Posterior vena cava (tissue), 2 donors: ENCODE data around the gene P3H1. TPM values are rescaled to one million over a fixed set of nuclear protein-coding genes. Genes with fewer than 3 reads are reported as not detected.

Source experiments
- DNase-seq: peaks from one replicate; pipeline ENCODE4 v3.0.0-alpha.2; 2020; ENCODE audit warnings: low spot score
- intact Hi-C, 2 donors: fragments of 100-400 bp; cut with DNase I; formaldehyde crosslinking; loops; one replicate each; pipeline versions ENCODE4 v1.14.1 to v1.14.2; 2022 to 2023
- total RNA-seq, 2 donors: library from RNA; stranded (reverse); fragmentation: NEBNext Ultra II Directional; extraction: Animal tissue kit (Norgen Biotek cat#: 25700); gene quantifications; one replicate each; pipeline ENCODE4 v1.2.1, GENCODE V29; 2021
- donor health status: DM: yes; HTN: yes; CAD: no.
- donor health status: DM: yes; HTN: yes; CAD: no.

P3H1 gene
- total RNA-seq, 2 donors from 2014 or later = 28.4 to 45.0 TPM

DNA sequence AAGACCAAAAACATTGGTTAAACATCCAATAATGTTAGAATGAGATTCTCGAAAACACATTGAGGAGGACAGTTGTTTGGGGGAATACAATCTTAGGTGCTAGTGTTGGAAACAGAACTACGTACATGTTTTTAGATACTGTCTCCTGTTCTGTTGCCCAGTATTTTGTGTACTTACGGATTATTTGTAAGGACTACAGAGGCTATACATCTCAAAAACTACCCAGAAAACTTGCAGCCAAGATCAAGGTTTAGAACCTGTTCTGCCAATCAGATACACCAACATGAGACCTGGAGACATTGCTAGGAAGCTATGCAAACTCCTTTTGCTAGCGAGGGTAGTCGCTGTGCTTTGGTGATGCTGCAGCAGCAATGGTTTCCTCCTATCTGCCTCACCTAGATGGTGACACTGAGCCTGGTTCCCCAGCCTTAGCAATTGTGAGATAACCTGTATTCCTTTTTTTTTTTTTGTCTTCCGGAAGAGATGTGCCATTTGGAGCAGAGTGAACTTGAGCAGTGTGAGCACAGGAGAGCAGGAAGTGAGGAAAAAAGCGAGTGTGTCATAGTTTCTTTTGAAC, 62.9 kb downstream of the P3H1 start:
- no peak for DNase-seq
- intact Hi-C loops = no loop called here

DNA sequence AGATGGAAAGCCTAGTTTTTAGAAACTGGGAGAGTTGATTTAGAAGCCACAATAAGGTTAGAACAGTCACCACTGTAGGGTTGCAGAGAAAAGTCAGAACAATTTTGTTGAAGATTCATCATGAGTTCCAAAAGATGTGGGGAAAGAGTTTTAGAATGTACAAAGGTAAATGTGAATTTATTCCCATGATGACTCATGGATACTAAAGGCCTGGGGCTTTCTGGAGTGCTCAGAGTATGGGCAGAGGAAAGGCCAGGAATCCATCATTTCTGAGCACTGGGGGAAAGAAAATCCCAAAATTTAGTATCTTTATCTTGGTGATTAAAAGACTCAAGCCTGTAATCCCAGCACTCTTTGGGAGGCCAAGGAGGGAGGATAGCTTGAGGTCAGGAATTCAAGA, 66.8 kb downstream of the P3H1 start:
- DNase-seq = no peak
- intact Hi-C loops = no loop called here

DNA sequence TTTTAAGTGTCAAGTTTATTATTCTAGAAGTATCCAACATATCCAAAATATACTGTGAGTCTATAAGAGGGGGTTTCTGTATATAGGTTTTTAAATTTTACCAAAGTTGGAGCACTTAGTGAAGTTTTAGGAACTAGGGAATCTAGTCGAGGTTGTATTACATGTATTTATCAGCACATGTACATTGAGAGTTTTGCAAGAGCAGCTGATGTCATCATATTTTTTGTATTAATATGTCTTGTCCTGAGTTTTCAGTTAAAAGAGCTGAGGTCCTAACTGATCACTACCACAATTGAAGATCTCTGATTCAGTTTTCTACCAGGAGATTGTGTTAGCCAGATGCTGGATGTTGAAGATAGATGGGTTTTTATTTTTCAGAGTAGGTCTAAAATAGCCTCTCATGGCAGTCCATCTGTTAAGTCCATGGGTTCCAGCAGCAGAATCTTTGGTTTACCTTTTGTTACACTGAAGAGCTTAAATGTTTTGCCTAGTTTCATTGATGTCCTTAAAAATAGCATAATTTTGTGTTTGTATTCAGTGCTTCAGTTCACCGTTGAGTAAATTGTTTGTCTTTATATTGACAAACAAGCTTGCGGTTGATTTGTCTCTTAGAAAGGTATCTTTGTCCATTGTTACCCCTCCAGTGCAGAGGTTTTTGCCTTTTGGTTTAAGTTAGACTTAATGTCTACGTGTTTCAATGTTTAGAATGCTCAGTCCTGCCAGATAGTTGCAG, 68.6 kb downstream of the P3H1 start:
- intact Hi-C loops = no loop called here
- DNase-seq = no peak

Other genes with a start within 250 kb of the P3H1 start
- gene PPIH, start 108.6 kb downstream of the P3H1 start, total RNA-seq = 10 to 100 TPM; 13.2 to 21.7 TPM
- gene YBX1, start 84.6 kb downstream of the P3H1 start, total RNA-seq = 100 to 1,000 TPM; 596 to 706 TPM
- not detected for gene CLDN19, start 26.8 kb downstream of the P3H1 start, total RNA-seq
- 1 to 10 TPM; 6.0 to 6.5 TPM for gene C1orf50, start 221 bp upstream of the P3H1 start, total RNA-seq
- gene TMEM269, start 18.0 kb upstream of the P3H1 start, total RNA-seq = not detected
- gene ERMAP, start 50.1 kb upstream of the P3H1 start, total RNA-seq = 1 to 10 TPM; 6.9 to 7.3 TPM
- gene SVBP, start 50.4 kb upstream of the P3H1 start, total RNA-seq = 10 to 100 TPM; 14.3 to 16.0 TPM
- gene ZNF691, start 79.6 kb upstream of the P3H1 start, total RNA-seq = 1 to 10 TPM; 4.5 to 5.1 TPM
- 10 to 100 TPM; 13.0 to 17.7 TPM for gene SLC2A1, start 191.8 kb upstream of the P3H1 start, total RNA-seq